Stimulated activated naive CD8-positive, alpha-beta T cell treated with anti-CD3 and anti-CD28 coated beads, Interleukin-15, amount 100 ng/mL, for 72 hours (primary cell): ENCODE results near the gene NPFF.

Source experiments
- ATAC-seq: fragments of 150-1000 bp; cut with Tn5 transposase; 2 replicates; pipeline ENCODE4 v1.10.0; 2021; ENCODE audit warnings: mild to moderate bottlenecking, moderate library complexity
- DNase-seq, 2 donors: peaks; one replicate each; pipeline ENCODE4 v3.0.0; 2021 to 2022
- H3K27ac Mint-ChIP-seq, 2 donors: one replicate each; pipeline ENCODE4 v1.8.0; 2022; ENCODE audit warnings: mild to moderate bottlenecking in 2 of 2, mixed read lengths in 2 of 2, moderate library complexity in 2 of 2
- H3K27me3 Mint-ChIP-seq: one replicate; pipeline ENCODE4 v1.8.0; 2022; ENCODE audit warnings: mixed read lengths
- H3K4me1 Mint-ChIP-seq: one replicate; pipeline ENCODE4 v1.8.0; 2022; ENCODE audit warnings: mild to moderate bottlenecking, mixed read lengths
- H3K4me3 Mint-ChIP-seq, 2 donors: one replicate each; pipeline ENCODE4 v1.8.0; 2022; ENCODE audit warnings: mild to moderate bottlenecking in 2 of 2, mixed read lengths in 2 of 2, moderate library complexity in 1 of 2
- H3K9me3 Mint-ChIP-seq, 2 donors: one replicate each; pipeline ENCODE4 v1.8.0; 2022; ENCODE audit warnings: mixed read lengths in 2 of 2

Gene NPFF

GRCh38 chr12:53502983-53503728 is 4.1 kb downstream of the NPFF start:
- H3K27ac Mint-ChIP-seq: no peak overlapping the region
- DNase-seq: no peak
- H3K9me3 Mint-ChIP-seq: no peaks in the 10 kb centered on the region
- peaks cover 46% of the 10 kb centered on the region for H3K4me1 Mint-ChIP-seq
- H3K27me3 Mint-ChIP-seq: no peaks in the 10 kb centered on the region
- H3K4me3 Mint-ChIP-seq: peak overlapping the region in 1 of 2 donors; percentile 45
- no peak for ATAC-seq

DNA sequence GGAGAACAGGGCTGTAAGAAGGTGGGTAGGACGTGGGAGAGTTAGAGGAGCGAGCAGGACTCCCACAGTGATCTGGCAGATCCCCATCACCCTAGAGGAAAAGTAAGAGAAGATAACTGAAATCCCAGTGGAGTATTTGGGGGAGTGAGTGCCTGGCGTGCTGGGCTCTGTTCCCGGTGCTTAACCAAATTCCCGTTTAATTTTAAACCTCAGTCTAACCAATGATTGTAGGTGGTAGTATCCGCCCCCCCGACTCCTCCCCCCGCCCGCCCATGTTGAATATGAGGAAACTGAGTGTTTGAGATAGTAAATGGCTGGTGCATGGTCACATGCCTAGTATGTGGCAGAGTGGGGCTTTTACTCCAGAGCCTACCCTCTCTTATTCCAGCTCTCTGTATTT is 5.0 kb downstream of the NPFF start:
- DNase-seq (no peak), ATAC-seq (no peak)
- H3K4me3 Mint-ChIP-seq: peak overlapping the region; percentile 84 to 95
- H3K27me3 Mint-ChIP-seq: no peaks in the 10 kb centered on the region
- H3K27ac Mint-ChIP-seq: no peak overlapping the region
- H3K4me1 Mint-ChIP-seq: peaks cover 55% of the 10 kb centered on the region
- no peaks in the 10 kb centered on the region for H3K9me3 Mint-ChIP-seq

DNA sequence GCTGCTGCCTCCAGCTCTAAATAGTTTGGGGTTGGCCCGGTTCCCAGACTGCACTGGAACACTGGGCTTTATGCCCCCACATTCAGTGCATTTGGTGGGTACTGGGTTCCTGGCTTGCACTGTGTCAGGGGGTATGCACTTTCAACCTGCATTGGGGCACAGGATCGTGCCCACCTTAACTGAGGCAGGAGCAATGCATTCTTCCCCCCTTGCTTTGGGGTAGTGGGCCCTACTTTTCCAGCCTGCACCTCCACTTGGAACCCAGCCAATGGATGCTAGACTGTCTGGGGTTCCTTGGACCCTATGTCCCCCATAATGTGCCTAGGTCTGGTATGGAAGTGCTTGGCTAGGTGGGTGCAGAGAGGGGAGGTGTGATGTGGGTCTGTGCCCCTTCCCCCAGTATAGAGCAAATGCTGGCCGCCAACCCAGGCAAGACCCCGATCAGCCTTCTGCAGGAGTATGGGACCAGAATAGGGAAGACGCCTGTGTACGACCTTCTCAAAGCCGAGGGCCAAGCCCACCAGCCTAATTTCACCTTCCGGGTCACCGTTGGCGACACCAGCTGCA is 5.6 kb downstream of the NPFF start:
- no peak for DNase-seq
- ATAC-seq: no peak
- Mint-ChIP-seq H3K27me3 (no peaks in the 10 kb centered on the region), H3K9me3 (no peaks in the 10 kb centered on the region), H3K4me1 (peaks cover 58% of the 10 kb centered on the region), H3K27ac (peak overlapping the region; percentile 91 to 99), H3K4me3 (peak overlapping the region; percentile 84 to 95)

DNA sequence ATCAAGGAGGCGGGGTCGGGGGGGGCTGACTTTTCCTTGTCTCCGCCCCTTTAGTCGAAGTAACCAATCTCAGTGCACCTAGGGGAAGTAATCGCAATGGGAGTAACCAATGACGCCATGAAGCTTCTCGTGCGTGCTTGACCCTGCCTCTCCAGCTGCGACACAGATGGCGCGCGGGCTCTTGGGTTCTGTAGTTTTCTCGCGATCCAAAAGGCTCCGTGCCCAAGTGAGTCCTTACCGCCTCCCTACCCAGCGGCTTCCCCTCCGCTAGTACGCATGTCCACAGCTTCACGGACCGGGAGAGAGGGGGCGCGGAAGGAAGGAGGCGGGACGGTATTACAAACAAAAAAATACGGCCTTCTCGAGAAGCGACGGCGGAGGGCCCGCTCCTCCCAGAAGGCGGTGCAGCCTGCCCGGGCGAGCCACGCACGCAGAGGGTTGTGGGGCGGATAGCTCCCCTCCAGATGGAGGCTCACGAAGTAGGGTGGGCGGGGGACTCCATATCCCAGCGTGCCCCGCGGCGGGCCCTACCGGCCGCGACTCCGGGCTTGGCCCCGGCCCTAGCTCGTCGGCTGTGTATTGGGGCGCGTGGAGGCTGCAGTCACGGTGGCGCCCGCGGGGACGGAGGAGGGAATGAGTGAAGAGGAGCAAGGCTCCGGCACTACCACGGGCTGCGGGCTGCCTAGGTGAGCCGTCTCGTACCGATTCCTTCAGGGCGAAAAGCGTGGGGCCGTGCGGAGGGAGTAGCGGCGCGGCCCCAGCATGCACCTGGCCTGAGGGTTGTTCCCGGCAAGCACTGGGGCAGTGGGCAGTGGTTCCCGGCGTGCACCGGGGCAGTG is 6.3 kb downstream of the NPFF start, which contains the start of gene TARBP2:
Gene TARBP2 (plus strand): TSS at position 508 of the 839 bp plus-strand sequence. CDS start 126 bp downstream, at position 634.
- peak within 1 kb of the TSS; percentile 84 to 95 for H3K4me3 Mint-ChIP-seq
- H3K9me3 Mint-ChIP-seq: no peaks in the 10 kb centered on the region
- H3K27ac Mint-ChIP-seq: peak within 1 kb of the TSS; percentile 91 to 99
- H3K4me1 Mint-ChIP-seq: peaks cover 58% of the 10 kb centered on the region
- peak; percentile 87 for ATAC-seq
- H3K27me3 Mint-ChIP-seq: no peaks in the 10 kb centered on the region
- peak; percentile 94 to 98 for DNase-seq

DNA sequence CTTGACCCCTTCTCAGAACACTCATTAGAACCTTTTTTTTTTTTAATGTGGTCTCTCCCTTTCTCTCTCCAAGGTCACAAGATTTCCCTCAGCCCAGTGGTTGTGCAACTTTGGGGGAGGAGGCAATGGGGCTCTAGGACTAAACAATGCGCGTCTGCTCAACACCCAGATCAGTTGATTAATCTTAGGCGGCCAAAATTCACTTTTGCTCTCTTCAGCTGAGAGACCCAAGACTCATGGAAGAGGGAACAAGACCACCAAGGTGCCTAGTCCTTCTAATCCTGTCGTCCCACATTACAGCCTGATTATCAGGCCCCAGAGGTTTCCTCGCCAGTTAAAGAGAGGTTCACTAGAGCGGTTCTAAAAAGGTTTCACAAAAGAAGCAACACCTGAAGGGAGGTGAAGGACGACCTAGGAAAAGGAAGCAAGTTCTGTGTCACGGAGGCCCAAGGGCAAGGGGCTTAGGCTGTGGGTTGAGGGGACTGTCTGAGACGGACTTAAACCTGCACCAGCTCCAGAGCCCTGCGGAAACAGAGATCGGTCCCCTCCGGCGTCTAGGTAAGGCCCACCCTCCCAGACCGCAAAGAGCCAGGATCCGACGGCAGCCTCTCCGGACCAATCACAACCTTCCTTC is 7.0 kb downstream of the NPFF start:
- Mint-ChIP-seq H3K9me3 (no peaks in the 10 kb centered on the region), H3K4me1 (peaks cover 58% of the 10 kb centered on the region), H3K27me3 (no peaks in the 10 kb centered on the region), H3K27ac (peak overlapping the region; percentile 91 to 99), H3K4me3 (peak overlapping the region; percentile 84 to 95)
- DNase-seq: no peak
- ATAC-seq: no peak

- peak; percentile 15 for ATAC-seq
- no peaks in the 10 kb centered on the region for H3K9me3 Mint-ChIP-seq
- DNase-seq: peak; percentile 71
- no peaks in the 10 kb centered on the region for H3K27me3 Mint-ChIP-seq
- peak within 1 kb of the TSS; percentile 84 to 95 for H3K4me3 Mint-ChIP-seq
- peak within 1 kb of the TSS; percentile 91 to 99 for H3K27ac Mint-ChIP-seq
- peaks cover 53% of the 10 kb centered on the region for H3K4me1 Mint-ChIP-seq
Measured at GRCh38 chr12:53499266-53500141, 7.8 kb downstream of the NPFF start, which contains the start of gene MAP3K12. Gene MAP3K12 (minus strand): TSS chr12:53499458. CDS start chr12:53487391, 12,067 bp downstream.

DNA sequence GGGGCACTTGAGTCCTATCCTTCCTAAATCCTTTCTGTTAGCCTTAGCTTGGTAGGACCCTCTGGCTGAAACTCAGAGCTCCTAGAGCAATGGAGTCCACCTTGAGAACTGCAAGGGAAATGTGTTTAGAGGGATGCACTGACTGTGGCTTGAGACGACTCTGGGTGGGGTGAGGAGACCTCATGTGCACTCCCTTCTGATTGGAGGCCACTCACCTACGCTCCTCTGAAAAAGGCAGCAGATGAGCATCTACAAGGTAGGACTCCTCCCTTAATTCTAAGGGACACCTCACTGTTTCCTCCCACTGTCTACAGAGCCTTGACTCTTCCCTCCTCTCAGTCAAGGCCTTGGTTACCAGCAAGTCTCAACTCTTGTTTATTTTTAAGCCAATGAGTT is 9.1 kb downstream of the NPFF start:
- Mint-ChIP-seq H3K4me1 (peaks cover 57% of the 10 kb centered on the region), H3K27me3 (no peaks in the 10 kb centered on the region), H3K9me3 (no peaks in the 10 kb centered on the region), H3K4me3 (peak overlapping the region; percentile 84 to 95), H3K27ac (peak overlapping the region; percentile 20 to 80)
- ATAC-seq (no peak), DNase-seq (no peak)

GRCh38 chr12:53497461-53497860 is 9.8 kb downstream of the NPFF start:
- peaks cover 59% of the 10 kb centered on the region for H3K4me1 Mint-ChIP-seq
- H3K4me3 Mint-ChIP-seq: no peak overlapping the region
- no peak overlapping the region for H3K27ac Mint-ChIP-seq
- DNase-seq (no peak), ATAC-seq (no peak)
- H3K27me3 Mint-ChIP-seq: no peaks in the 10 kb centered on the region
- no peaks in the 10 kb centered on the region for H3K9me3 Mint-ChIP-seq

GRCh38 chr12:53496752-53497032 is 10.6 kb downstream of the NPFF start:
- Mint-ChIP-seq H3K9me3 (no peaks in the 10 kb centered on the region), H3K4me1 (peaks cover 57% of the 10 kb centered on the region), H3K27me3 (no peaks in the 10 kb centered on the region), H3K4me3 (no peak overlapping the region), H3K27ac (no peak overlapping the region)
- ATAC-seq: no peak
- DNase-seq: no peak

- no peak for ATAC-seq
- no peak overlapping the region for H3K27ac Mint-ChIP-seq
- H3K4me1 Mint-ChIP-seq: peaks cover 56% of the 10 kb centered on the region
- no peaks in the 10 kb centered on the region for H3K9me3 Mint-ChIP-seq
- no peaks in the 10 kb centered on the region for H3K27me3 Mint-ChIP-seq
- no peak for DNase-seq
- H3K4me3 Mint-ChIP-seq: no peak overlapping the region
Measured at GRCh38 chr12:53495903-53496751, 11.2 kb downstream of the NPFF start.

GRCh38 chr12:53493610-53494391 is 13.5 kb downstream of the NPFF start:
- H3K27me3 Mint-ChIP-seq: no peaks in the 10 kb centered on the region
- ATAC-seq: peak; percentile 4
- no peaks in the 10 kb centered on the region for H3K9me3 Mint-ChIP-seq
- DNase-seq: no peak
- peaks cover 43% of the 10 kb centered on the region for H3K4me1 Mint-ChIP-seq
- peak overlapping the region; percentile 1 to 49 for H3K27ac Mint-ChIP-seq
- H3K4me3 Mint-ChIP-seq: peak overlapping the region; percentile 86 to 98

- ATAC-seq (peak; percentile 96), DNase-seq (peak; percentile 76 to 83)
- Mint-ChIP-seq H3K4me1 (peaks cover 37% of the 10 kb centered on the region), H3K27ac (peak overlapping the region; percentile 1 to 55), H3K4me3 (peak overlapping the region; percentile 86 to 98), H3K27me3 (no peaks in the 10 kb centered on the region), H3K9me3 (no peaks in the 10 kb centered on the region)
Measured at GRCh38 chr12:53492830-53493609, 14.3 kb downstream of the NPFF start.

- H3K27me3 Mint-ChIP-seq: no peaks in the 10 kb centered on the region
- H3K4me1 Mint-ChIP-seq: peaks cover 37% of the 10 kb centered on the region
- peak overlapping the region; percentile 86 to 98 for H3K4me3 Mint-ChIP-seq
Measured at GRCh38 chr12:53492188-53492587, 15.1 kb downstream of the NPFF start.

More at GRCh38 chr12:53492188-53492587, 15.1 kb downstream of the NPFF start:
- H3K27ac Mint-ChIP-seq: peak overlapping the region in 1 of 2 donors; percentile 15
- DNase-seq (no peak), ATAC-seq (no peak)
- H3K9me3 Mint-ChIP-seq: no peaks in the 10 kb centered on the region
